WTC11 (cell line): ENCODE data around the gene SMAD3.

Experiments
- FOXP1 ChIP-seq: sonication (generic); formaldehyde crosslinking; IDR thresholded peaks from 2 replicates; pipeline ENCODE4 v1.8.0; 2022; ENCODE audit warnings: missing genetic modification reagents, mild to moderate bottlenecking, moderate library complexity, borderline replicate concordance
- SP1 ChIP-seq: sonication (generic); formaldehyde crosslinking; conservative IDR thresholded peaks from 2 replicates; pipeline ENCODE4 v1.8.1; 2022; ENCODE audit warnings: missing genetic modification reagents
- ZNF219 ChIP-seq: sonication (generic); formaldehyde crosslinking; IDR thresholded peaks from 2 replicates; pipeline ENCODE4 v1.8.0; 2023; ENCODE audit warnings: missing genetic modification reagents, mild to moderate bottlenecking, borderline replicate concordance
- ZNF232 ChIP-seq: sonication (generic); formaldehyde crosslinking; IDR thresholded peaks from 2 replicates; pipeline ENCODE4 v1.8.0; 2022; ENCODE audit warnings: mild to moderate bottlenecking, missing genetic modification reagents
- TF ChIP-seq, protein P1 (sequence below): fragments of 200-600 bp; IDR thresholded peaks from 2 replicates; pipeline ENCODE4 v1.8.0; 2022; ENCODE audit warnings: antibody characterized with exemption

- TF ChIP-seq FOXP1 (no peak), ZNF219 (CRISPR knock-in tag) (no peak), SP1 (CRISPR knock-in tag) (no peak), ZNF232 (CRISPR knock-in tag) (no peak)
- TF ChIP-seq, protein P1, sequence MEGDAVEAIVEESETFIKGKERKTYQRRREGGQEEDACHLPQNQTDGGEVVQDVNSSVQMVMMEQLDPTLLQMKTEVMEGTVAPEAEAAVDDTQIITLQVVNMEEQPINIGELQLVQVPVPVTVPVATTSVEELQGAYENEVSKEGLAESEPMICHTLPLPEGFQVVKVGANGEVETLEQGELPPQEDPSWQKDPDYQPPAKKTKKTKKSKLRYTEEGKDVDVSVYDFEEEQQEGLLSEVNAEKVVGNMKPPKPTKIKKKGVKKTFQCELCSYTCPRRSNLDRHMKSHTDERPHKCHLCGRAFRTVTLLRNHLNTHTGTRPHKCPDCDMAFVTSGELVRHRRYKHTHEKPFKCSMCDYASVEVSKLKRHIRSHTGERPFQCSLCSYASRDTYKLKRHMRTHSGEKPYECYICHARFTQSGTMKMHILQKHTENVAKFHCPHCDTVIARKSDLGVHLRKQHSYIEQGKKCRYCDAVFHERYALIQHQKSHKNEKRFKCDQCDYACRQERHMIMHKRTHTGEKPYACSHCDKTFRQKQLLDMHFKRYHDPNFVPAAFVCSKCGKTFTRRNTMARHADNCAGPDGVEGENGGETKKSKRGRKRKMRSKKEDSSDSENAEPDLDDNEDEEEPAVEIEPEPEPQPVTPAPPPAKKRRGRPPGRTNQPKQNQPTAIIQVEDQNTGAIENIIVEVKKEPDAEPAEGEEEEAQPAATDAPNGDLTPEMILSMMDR, result no peak
These were observed 106.8 kb downstream of the SMAD3 start for GRCh38 chr15:67172172-67172571.
